Parathyroid adenoma (tissue), 2 donors: Measurements from ENCODE around the gene MSLN.

Source experiments
- H2AFZ ChIP-seq: fragments of 300-600 bp; sonication (generic); one replicate; pipeline ENCODE4 v1.7.0; 2017; ENCODE audit warnings: antibody characterized with exemption, mild to moderate bottlenecking
- H3K27ac ChIP-seq: fragments of 300-600 bp; sonication (generic); one replicate; pipeline ENCODE4 v1.7.0; 2017
- H3K27me3 ChIP-seq: fragments of 300-600 bp; sonication (generic); one replicate; pipeline ENCODE4 v1.7.0; 2017; ENCODE audit warnings: low read length; ENCODE audit not compliant: control insufficient read depth, insufficient read depth
- H3K36me3 ChIP-seq: fragments of 300-600 bp; sonication (generic); one replicate; pipeline ENCODE4 v1.7.0; 2017; ENCODE audit warnings: low read length; ENCODE audit not compliant: control insufficient read depth, insufficient read depth
- H3K4me1 ChIP-seq: fragments of 300-600 bp; sonication (generic); one replicate; pipeline ENCODE4 v1.7.0; 2017; ENCODE audit warnings: control low read depth
- H3K4me2 ChIP-seq: fragments of 300-600 bp; sonication (generic); one replicate; pipeline ENCODE4 v1.7.0; 2017; ENCODE audit warnings: low read length
- H3K4me3 ChIP-seq: fragments of 300-600 bp; sonication (generic); one replicate; pipeline ENCODE4 v1.7.0; 2017; ENCODE audit warnings: low read depth, low read length
- H3K79me2 ChIP-seq: fragments of 300-600 bp; sonication (generic); one replicate; pipeline ENCODE4 v1.7.0; 2017; ENCODE audit warnings: control low read depth
- H3K9ac ChIP-seq: fragments of 300-600 bp; sonication (generic); one replicate; pipeline ENCODE4 v1.7.0; 2017; ENCODE audit warnings: mild to moderate bottlenecking
- H3K9me3 ChIP-seq: fragments of 300-600 bp; sonication (generic); one replicate; pipeline ENCODE4 v1.7.0; 2017; ENCODE audit warnings: low read length; ENCODE audit not compliant: control insufficient read depth
- TF ChIP-seq, protein P1 (sequence below): fragments of 300-600 bp; sonication (generic); IDR thresholded peaks from one replicate; pipeline ENCODE4 v1.7.0; 2017; ENCODE audit warnings: antibody characterized with exemption, mild to moderate bottlenecking
- donor health status: primary hyperparathyroidism.

MSLN gene

DNA sequence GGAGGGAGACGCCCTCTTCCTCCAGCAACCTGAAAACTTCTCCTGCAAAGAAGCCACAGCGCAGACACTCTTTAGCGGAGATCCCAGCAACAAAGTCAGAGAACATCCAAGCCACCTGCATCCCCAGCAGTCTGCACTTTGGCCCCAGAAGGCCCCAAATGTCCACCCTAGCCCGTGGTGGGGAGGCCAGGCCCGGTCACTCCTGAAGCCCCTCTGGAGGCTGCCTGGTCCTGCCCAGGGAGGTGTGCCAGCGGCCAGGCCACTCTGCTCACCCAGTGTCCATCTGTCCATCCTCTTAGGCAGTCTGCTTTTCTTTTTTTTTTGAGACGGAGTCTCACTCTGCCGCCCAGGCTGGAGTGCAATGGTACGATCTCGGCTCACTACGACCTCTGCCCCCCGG lies 28.2 kb upstream of the MSLN start:
- no peak overlapping the region for H2AFZ ChIP-seq
- H3K9me3 ChIP-seq = no peaks in the 10 kb centered on the region
- H3K36me3 ChIP-seq = no peaks in the 10 kb centered on the region
- H3K9ac ChIP-seq = no peak overlapping the region
- H3K27ac ChIP-seq = no peak overlapping the region
- TF ChIP-seq, protein P1, sequence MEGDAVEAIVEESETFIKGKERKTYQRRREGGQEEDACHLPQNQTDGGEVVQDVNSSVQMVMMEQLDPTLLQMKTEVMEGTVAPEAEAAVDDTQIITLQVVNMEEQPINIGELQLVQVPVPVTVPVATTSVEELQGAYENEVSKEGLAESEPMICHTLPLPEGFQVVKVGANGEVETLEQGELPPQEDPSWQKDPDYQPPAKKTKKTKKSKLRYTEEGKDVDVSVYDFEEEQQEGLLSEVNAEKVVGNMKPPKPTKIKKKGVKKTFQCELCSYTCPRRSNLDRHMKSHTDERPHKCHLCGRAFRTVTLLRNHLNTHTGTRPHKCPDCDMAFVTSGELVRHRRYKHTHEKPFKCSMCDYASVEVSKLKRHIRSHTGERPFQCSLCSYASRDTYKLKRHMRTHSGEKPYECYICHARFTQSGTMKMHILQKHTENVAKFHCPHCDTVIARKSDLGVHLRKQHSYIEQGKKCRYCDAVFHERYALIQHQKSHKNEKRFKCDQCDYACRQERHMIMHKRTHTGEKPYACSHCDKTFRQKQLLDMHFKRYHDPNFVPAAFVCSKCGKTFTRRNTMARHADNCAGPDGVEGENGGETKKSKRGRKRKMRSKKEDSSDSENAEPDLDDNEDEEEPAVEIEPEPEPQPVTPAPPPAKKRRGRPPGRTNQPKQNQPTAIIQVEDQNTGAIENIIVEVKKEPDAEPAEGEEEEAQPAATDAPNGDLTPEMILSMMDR = no peak
- peaks cover 3% of the 10 kb centered on the region for H3K4me1 ChIP-seq
- no peak overlapping the region for H3K4me3 ChIP-seq
- no peaks in the 10 kb centered on the region for H3K79me2 ChIP-seq
- no peaks in the 10 kb centered on the region for H3K27me3 ChIP-seq
- H3K4me2 ChIP-seq = no peak overlapping the region

DNA sequence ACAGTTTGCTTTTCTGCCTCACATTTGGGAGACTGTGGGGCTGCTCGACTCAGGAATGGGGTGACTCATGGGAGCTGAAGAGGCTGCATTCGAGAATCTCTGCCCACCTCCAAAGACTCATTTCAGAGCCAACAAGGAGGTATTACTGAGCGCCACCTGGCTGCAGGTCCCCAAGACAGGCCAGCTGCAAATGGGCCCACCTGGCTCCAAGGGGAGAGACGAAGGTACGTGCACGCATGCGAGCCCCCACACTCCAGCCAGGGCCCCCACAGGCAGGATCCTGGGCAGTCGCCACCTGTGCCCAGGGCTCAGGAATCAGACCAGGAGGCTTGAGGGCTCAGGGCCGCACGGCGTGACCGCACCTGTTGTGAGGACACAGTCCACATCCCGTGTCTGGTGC lies 27.6 kb upstream of the MSLN start:
- H3K27me3 ChIP-seq = no peaks in the 10 kb centered on the region
- TF ChIP-seq, protein P1 = no peak
- H3K4me2 ChIP-seq = no peak overlapping the region
- no peak overlapping the region for H2AFZ ChIP-seq
- H3K4me1 ChIP-seq = no peaks in the 10 kb centered on the region
- no peaks in the 10 kb centered on the region for H3K36me3 ChIP-seq
- no peak overlapping the region for H3K9ac ChIP-seq
- no peak overlapping the region for H3K4me3 ChIP-seq
- H3K9me3 ChIP-seq = no peaks in the 10 kb centered on the region
- H3K27ac ChIP-seq = no peak overlapping the region
- H3K79me2 ChIP-seq = no peaks in the 10 kb centered on the region

DNA sequence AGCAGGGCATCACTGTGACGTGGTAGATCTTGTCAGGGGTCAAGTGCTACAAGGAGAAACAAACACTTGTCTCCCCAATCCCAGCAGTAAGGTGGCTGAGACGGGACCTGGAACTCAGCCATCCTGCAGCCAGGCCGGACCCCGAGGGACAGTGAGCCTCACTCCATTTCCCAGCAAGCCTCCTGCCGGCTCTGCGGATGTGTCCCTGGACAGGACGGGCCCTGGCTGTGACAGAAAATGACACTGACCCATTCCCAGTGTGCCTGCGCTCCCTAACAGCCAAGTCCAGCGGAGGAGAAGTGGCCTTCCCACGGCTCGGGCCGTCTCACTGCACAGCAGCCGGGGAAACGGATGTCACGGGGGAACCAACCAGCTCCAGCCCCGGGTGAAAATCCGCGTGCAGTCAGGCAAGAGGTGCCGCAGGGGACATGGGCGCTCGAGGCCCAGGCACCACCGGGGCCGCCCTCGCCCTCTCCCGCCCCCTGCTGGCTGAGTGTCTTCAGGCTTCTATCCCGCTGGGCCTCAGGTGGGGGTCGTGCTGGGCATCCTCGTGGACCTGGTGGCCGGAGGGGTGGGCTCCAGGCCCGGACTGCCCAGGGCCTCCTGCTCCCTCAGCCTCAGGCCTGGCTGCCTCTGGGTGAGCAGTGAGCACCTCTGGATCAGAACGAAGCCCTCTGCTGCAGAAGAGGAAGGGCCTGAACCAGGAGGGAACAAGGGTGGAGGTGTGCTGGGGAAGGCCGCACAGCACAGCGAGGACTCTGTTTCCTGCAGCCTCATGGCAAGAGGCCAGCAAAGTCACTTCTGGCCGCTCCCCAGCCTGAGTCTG lies 26.9 kb upstream of the MSLN start:
- Histone ChIP-seq H3K9me3 (no peaks in the 10 kb centered on the region), H3K9ac (no peak overlapping the region), H3K36me3 (no peaks in the 10 kb centered on the region), H3K79me2 (no peaks in the 10 kb centered on the region), H3K27me3 (no peaks in the 10 kb centered on the region), H2AFZ (no peak overlapping the region), H3K4me1 (no peaks in the 10 kb centered on the region), H3K27ac (no peak overlapping the region), H3K4me3 (no peak overlapping the region), H3K4me2 (no peak overlapping the region)
- TF ChIP-seq, protein P1 = peak; percentile 15

DNA sequence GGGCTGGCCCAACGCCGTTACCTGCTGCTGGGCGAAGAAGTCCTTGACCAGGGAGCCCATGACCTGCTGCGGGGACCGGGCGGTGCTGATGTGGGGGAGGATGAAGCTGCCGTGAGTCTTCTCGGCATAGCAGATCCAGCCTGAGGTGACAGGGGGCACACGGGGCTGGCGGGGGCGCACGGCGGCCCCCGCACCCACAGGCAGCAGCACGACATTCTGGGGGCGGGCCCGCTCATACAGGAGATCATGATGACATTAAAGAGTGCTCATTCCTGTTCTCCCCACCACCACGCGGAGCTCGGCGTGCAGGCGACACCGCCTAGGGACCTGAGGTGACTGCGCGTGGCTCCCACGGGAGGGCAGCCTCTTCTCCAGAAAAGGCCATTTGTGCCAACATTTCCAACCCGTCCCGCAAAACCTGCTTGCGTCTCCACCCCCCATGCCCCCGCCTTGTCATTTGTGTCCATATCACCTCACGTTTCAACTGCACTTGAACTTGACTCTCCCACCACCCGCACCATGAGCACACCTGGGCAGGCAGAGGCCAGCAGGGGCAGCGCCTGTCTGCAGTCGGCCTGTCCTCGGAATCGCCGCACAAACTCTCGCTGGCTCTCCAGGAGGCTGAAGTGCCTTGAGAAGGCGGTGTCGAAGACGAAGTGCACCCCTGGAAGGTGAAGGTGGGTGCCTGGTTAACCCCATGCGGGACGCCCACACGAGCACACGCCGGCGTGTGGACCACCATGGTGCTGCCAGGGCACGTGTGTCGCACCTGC lies 26.1 kb upstream of the MSLN start:
- no peaks in the 10 kb centered on the region for H3K27me3 ChIP-seq
- H3K36me3 ChIP-seq = no peaks in the 10 kb centered on the region
- no peaks in the 10 kb centered on the region for H3K4me1 ChIP-seq
- no peaks in the 10 kb centered on the region for H3K79me2 ChIP-seq
- H3K9ac ChIP-seq = no peak overlapping the region
- no peaks in the 10 kb centered on the region for H3K9me3 ChIP-seq
- H2AFZ ChIP-seq = no peak overlapping the region
- no peak overlapping the region for H3K4me2 ChIP-seq
- H3K4me3 ChIP-seq = no peak overlapping the region
- TF ChIP-seq, protein P1 = no peak
- H3K27ac ChIP-seq = no peak overlapping the region
